ENCODE measurements around the gene PPM1K. TPM values are rescaled to one million over a fixed set of nuclear protein-coding genes. Genes with fewer than 3 reads are reported as not detected.
A peak's percentile ranks its signal among the peaks of the same experiment; 100 is the strongest.

The PPM1K gene
- total and polyA plus RNA-seq, 8 donors: 18.4 to 27.9 (median 22.3) TPM

- TF ChIP-seq CTCF (IDR thresholded peaks at IDR 0.05): no peak
- no peak overlapping the region for H3K4me3 ChIP-seq
- ATAC-seq: no peak
- H3K27ac ChIP-seq: no peak overlapping the region
- no peak for DNase-seq
- intact Hi-C loops (cut with DNase I): no loop called here
- peaks cover 5% of the 10 kb centered on the region in 2 donors for H3K4me1 ChIP-seq
- no peaks in the 10 kb centered on the region for H3K27me3 ChIP-seq
- no peaks in the 10 kb centered on the region for H3K9me3 ChIP-seq
- peaks cover 0 to 3% of the 10 kb centered on the region in 2 donors for H3K36me3 ChIP-seq
Observed at GRCh38 chr4:88276952-88277710, 7.2 kb downstream of the PPM1K start.

DNA sequence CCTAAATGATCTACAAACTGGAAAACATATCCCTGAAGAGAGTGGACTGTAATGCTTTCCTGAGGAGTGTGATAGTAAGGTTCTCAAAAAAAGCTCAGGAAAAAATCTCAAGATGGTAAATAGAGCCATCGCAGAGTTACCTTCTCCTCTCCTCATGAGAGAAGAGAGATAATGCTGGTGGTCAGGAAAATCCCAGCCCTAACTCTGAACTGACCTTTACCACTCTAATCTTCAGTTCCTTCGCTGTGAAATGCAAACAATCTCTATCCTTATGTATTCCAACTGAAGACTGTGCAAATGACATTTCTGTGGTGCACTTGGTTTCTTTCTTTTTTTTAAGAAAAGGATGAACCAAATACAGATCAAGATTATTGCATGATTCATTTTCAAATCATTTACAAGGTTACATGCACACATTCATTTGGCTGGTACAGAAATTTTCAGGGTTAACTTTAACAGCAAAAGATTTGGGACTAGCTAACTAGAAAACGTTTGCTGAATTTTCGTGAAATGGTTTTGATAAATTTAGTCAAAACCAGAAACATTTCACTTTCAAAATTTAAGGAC is 8.3 kb downstream of the PPM1K start:
- no peak overlapping the region for H3K27ac ChIP-seq
- no peak for TF ChIP-seq CTCF (IDR thresholded peaks at IDR 0.05)
- ATAC-seq: no peak
- peaks cover 0 to 3% of the 10 kb centered on the region in 2 donors for H3K36me3 ChIP-seq
- no peak for DNase-seq
- no peaks in the 10 kb centered on the region for H3K9me3 ChIP-seq
- no peaks in the 10 kb centered on the region for H3K27me3 ChIP-seq
- no peaks in the 10 kb centered on the region for H3K4me1 ChIP-seq
- no peak overlapping the region for H3K4me3 ChIP-seq
- intact Hi-C loops (cut with DNase I): no loop called here

GRCh38 chr4:88275516-88275915 is 8.8 kb downstream of the PPM1K start:
- Histone ChIP-seq H3K4me1 (no peaks in the 10 kb centered on the region), H3K27ac (no peak overlapping the region), H3K27me3 (no peaks in the 10 kb centered on the region), H3K9me3 (no peaks in the 10 kb centered on the region), H3K36me3 (peaks cover 0 to 3% of the 10 kb centered on the region in 2 donors), H3K4me3 (no peak overlapping the region)
- ATAC-seq: peak; percentile 49
- DNase-seq: no peak
- intact Hi-C loops (cut with DNase I): no loop called here
- TF ChIP-seq CTCF (IDR thresholded peaks at IDR 0.05): no peak

- no peak for ATAC-seq
- no peak overlapping the region for H3K4me3 ChIP-seq
- no peak for DNase-seq
- H3K27ac ChIP-seq: no peak overlapping the region
- H3K27me3 ChIP-seq: no peaks in the 10 kb centered on the region
- no peaks in the 10 kb centered on the region for H3K4me1 ChIP-seq
- no peaks in the 10 kb centered on the region for H3K9me3 ChIP-seq
- peaks cover 0 to 14% of the 10 kb centered on the region in 2 donors for H3K36me3 ChIP-seq
- TF ChIP-seq CTCF (IDR thresholded peaks at IDR 0.05): no peak
- intact Hi-C loops (cut with DNase I): no loop called here
Observed at GRCh38 chr4:88268913-88269312, 15.4 kb downstream of the PPM1K start.

DNA sequence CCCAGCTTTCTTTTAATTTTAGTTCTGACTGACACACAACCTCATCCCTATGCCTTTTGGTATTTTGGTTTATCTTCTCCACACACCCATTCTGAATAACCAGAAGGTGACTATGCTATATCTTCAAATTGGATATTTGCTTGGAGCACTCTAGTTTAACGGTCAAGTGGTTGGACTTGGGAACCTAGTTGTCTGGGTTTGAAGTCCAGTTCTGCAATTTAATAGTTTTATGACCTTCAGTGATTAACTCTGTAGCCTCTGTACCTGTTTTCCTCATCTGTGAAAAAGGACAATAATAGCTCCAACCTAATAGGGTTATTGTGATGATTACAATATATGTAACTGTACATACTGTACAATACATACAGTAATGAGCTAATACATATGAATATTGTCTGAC is 20.0 kb downstream of the PPM1K start:
- intact Hi-C loops (cut with DNase I): no loop called here
- ATAC-seq (no peak), DNase-seq (no peak)
- Histone ChIP-seq H3K4me1 (no peaks in the 10 kb centered on the region), H3K4me3 (no peak overlapping the region), H3K36me3 (peaks cover 0 to 18% of the 10 kb centered on the region in 2 donors), H3K27ac (no peak overlapping the region), H3K27me3 (no peaks in the 10 kb centered on the region), H3K9me3 (no peaks in the 10 kb centered on the region)
- TF ChIP-seq CTCF (IDR thresholded peaks at IDR 0.05): no peak

Measured in left lung (tissue), 10 donors.